GM10248 (cell line): ENCODE data around the gene VAMP3.
A peak's percentile ranks its signal among the peaks of the same experiment; 100 is the strongest.

Experiments used
- CTCF ChIA-PET: fragments of 300-600 bp; sonication (Branson Sonifier 250); formaldehyde crosslinking; extraction: SDS; loops from one replicate; lab custom pipeline; 2021; ENCODE audit warnings: antibody characterized with exemption; lab: Yijun Ruan, JAX
- POLR2A ChIA-PET: fragments of 350-650 bp; sonication (Branson Sonifier 250); formaldehyde crosslinking; extraction: SDS; loops from one replicate; lab custom pipeline; 2020; ENCODE audit warnings: antibody characterized with exemption; lab: Yijun Ruan, JAX
- DNase-seq: peaks from one replicate; pipeline ENCODE4 v3.0.0; 2012; ENCODE audit errors: extremely low spot score
- CTCF ChIP-seq: IDR thresholded peaks from 2 replicates; pipeline ENCODE4 v1.5.1; 2012; ENCODE audit warnings: mild to moderate bottlenecking, low read depth; ENCODE audit errors: extremely low read depth, missing control alignments, control extremely low read depth

The VAMP3 gene

GRCh38 chr1:7795406-7795805 lies 24.3 kb downstream of the VAMP3 start:
- ChIA-PET CTCF (interaction anchor here (0.9 kb wide), 1 partner anchor 13 kb away, joined by 3 read pairs; no protein-coding TSS in a partner anchor), POLR2A (no interaction called here)
- no peak for DNase-seq
- TF ChIP-seq CTCF: no peak

GRCh38 chr1:7805460-7805859 lies 34.4 kb downstream of the VAMP3 start:
- no peak for TF ChIP-seq CTCF
- ChIA-PET CTCF (interaction anchor here (0.8 kb wide), 1 partner anchor 98 kb away, joined by 3 read pairs; no protein-coding TSS in a partner anchor), POLR2A (no interaction called here)
- DNase-seq: no peak

DNA sequence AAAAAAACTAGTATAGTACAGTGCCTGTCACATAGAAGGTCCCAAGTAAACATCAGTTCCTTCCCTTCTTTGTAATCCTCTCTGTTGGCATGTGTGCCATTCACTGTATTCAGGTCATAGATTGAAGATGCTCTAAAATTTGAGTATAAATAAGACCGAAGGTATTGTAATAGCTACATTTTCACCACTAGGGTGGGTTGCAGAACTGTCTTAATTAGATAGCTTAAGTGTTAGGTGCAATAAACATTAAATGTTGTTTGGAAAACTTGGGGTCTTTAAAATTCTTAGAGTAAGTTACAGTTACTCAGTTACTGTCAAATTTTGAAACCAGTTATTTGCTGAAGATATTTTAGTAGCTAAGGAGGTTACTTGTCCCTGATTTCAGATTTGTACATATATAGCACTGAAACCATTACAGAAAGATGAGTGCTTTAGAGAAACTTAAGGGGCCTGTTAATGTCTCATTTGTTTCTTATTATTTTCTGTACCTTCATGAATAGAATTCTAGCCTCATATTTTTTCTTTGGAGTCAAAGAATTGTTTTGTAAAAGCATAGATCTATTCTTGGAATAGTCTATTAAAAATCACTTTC lies 37.3 kb downstream of the VAMP3 start:
- ChIA-PET POLR2A (no interaction called here), CTCF (interaction anchor here (0.8 to 2.3 kb wide), 22 partner anchors 9 to 210 kb away, joined by 3 to 10 read pairs (median 4); partner anchors contain the start of gene TNFRSF9)
- TF ChIP-seq CTCF: peak; percentile 54
- peak; percentile 39 for DNase-seq

- no peak for TF ChIP-seq CTCF
- ChIA-PET POLR2A (no interaction called here), CTCF (interaction anchor here (1.3 to 1.5 kb wide), 2 partner anchors 34 to 149 kb away, joined by 3 read pairs; no protein-coding TSS in a partner anchor)
- DNase-seq: no peak
Measured at GRCh38 chr1:7809742-7810141, 38.6 kb downstream of the VAMP3 start.

DNA sequence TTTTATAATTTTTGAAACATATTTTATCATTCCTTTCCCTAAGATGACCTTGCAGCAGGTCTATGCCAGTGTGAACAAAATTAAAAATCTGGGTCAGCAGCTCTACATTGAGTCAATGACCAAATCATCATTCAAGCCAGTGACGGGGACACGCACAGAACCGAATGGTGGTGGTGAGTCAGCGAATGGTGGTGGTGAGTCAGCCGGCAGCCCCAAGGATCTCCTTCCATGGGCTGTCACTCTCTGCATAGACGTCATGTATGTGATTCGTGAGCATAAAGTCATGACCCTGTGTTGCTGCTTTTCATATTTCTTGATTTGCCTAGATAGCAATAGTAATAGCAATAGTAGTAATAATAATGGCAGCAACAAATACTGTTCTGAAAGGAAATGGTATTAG lies 39.3 kb downstream of the VAMP3 start:
- POLR2A ChIA-PET: no interaction called here
- no peak for DNase-seq
- TF ChIP-seq CTCF: no peak
- CTCF ChIA-PET: interaction anchor here (1.3 to 2.3 kb wide), 3 partner anchors 33 to 150 kb away, joined by 3 to 7 read pairs (median 3); no protein-coding TSS in a partner anchor

DNA sequence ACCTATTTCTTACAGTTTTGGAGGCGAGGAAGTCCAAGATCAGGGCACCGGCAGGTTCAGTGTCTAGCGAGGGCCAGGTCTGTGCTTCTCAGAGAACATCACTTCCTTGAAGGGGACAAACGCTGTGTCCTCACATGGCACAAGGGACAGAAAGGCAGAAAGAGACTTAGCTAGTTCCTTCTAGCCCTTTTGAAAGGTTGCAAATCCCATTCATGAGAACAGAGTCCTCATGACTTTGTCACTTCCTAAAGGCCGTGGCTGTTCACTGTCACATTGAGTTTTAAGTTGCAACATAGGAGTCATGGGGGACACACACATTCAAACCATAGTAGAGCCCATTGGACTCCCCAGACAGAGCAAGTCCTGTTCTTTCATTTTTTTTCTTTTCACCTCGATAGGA lies 40.4 kb downstream of the VAMP3 start:
- ChIA-PET CTCF (interaction anchor here (0.9 to 2.3 kb wide), 3 partner anchors 11 to 90 kb away, joined by 4 to 7 read pairs (median 6); no protein-coding TSS in a partner anchor), POLR2A (no interaction called here)
- no peak for TF ChIP-seq CTCF
- DNase-seq: no peak
